Colonic mucosa (tissue), 4 donors: ENCODE results near the gene SNX19. TPM values are rescaled to one million over a fixed set of nuclear protein-coding genes. Genes with fewer than 3 reads are reported as not detected.

Experiments used
- DNase-seq: peaks from one replicate; pipeline ENCODE4 v3.0.0-alpha.2; 2020
- H3K27ac ChIP-seq: fragments of 200-600 bp; one replicate; pipeline ENCODE4 v1.8.0; 2021
- H3K27me3 ChIP-seq: fragments of 200-600 bp; one replicate; pipeline ENCODE4 v1.8.0; 2021
- H3K36me3 ChIP-seq: fragments of 200-600 bp; one replicate; pipeline ENCODE4 v1.8.0; 2021
- H3K4me1 ChIP-seq: fragments of 200-600 bp; one replicate; pipeline ENCODE4 v1.8.0; 2021; ENCODE audit warnings: mild to moderate bottlenecking
- H3K4me3 ChIP-seq: fragments of 200-600 bp; one replicate; pipeline ENCODE4 v1.8.0; 2021
- H3K9ac ChIP-seq, 2 donors: one replicate each; pipeline ENCODE4 v1.7.0; 2013; ENCODE audit warnings: control low read depth in 2 of 2, low read depth in 2 of 2, low read length in 2 of 2
- H3K9me3 ChIP-seq: fragments of 200-600 bp; one replicate; pipeline ENCODE4 v1.8.0; 2021
- intact Hi-C: fragments of 100-400 bp; cut with DNase I; formaldehyde crosslinking; loops from one replicate; pipeline ENCODE4 v1.14.1; 2022
- total RNA-seq, 2 donors: library from RNA; stranded (reverse); fragmentation: NEBNext Ultra II Directional in 1 of 2; extraction: Animal tissue kit (Norgen Biotek cat#: 25700) in 1 of 2; gene quantifications; one replicate each; pipeline ENCODE4 v1.2.1, GENCODE V29; 2021
- TF ChIP-seq, protein P1 (sequence below): fragments of 200-600 bp; IDR thresholded peaks from one replicate; pipeline ENCODE4 v1.8.0; 2022; ENCODE audit warnings: antibody characterized with exemption, mild to moderate bottlenecking
- donor health status: healthy.
- donor health status: DM: no; HTN: no; CAD: no.
- donor health status: DM: no; HTN: no; CAD: no.

Gene SNX19
- total RNA-seq, 2 donors from 2014 or later, result 43.4 to 57.4 TPM

DNA sequence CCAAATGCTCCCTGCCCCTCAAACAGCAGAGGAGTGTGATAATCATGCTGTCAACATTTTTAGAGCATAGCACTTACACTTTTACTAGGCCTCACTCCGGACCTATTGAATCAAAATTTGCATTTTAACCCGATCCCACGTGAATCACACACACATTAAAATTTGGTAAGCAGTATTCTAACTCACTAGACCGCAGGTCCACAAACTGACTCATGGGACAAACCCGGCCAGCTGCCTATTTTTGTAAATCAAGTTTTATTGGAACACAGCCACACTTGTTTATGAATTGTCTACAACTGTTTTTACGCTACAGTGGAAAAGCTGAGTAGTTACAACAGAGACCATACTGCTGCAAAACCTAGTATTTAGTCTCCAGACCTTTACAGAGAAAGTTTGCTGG lies 43.3 kb downstream of the SNX19 start:
- no peak overlapping the region for H3K4me3 ChIP-seq
- no peak for DNase-seq
- TF ChIP-seq, protein P1, sequence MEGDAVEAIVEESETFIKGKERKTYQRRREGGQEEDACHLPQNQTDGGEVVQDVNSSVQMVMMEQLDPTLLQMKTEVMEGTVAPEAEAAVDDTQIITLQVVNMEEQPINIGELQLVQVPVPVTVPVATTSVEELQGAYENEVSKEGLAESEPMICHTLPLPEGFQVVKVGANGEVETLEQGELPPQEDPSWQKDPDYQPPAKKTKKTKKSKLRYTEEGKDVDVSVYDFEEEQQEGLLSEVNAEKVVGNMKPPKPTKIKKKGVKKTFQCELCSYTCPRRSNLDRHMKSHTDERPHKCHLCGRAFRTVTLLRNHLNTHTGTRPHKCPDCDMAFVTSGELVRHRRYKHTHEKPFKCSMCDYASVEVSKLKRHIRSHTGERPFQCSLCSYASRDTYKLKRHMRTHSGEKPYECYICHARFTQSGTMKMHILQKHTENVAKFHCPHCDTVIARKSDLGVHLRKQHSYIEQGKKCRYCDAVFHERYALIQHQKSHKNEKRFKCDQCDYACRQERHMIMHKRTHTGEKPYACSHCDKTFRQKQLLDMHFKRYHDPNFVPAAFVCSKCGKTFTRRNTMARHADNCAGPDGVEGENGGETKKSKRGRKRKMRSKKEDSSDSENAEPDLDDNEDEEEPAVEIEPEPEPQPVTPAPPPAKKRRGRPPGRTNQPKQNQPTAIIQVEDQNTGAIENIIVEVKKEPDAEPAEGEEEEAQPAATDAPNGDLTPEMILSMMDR, result no peak
- H3K9ac ChIP-seq, result no peak overlapping the region
- no peaks in the 10 kb centered on the region for H3K9me3 ChIP-seq
- no peaks in the 10 kb centered on the region for H3K4me1 ChIP-seq
- no peaks in the 10 kb centered on the region for H3K27me3 ChIP-seq
- H3K27ac ChIP-seq, result no peak overlapping the region
- peaks cover 1% of the 10 kb centered on the region for H3K36me3 ChIP-seq
- intact Hi-C loops, result no loop called here

DNA sequence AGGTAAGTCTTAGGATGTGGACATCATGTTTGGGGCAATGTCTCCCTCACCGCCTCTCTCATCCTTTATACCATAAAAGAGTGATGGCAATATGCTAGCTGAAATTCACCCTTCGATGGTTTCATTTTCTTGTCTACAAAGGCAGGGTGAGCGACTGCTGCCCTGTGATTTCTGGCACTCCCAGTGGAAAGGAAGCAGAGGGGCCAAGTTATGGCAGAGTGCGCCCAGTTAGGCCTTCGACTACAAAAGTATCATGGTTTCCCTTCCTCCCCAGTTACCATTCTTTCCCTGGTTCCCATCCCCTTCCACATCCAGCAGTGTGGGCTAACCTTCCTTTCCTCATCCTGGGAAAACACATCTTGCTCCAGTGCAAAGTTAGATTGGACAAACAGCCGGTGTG lies 43.8 kb downstream of the SNX19 start:
- no peaks in the 10 kb centered on the region for H3K27me3 ChIP-seq
- H3K36me3 ChIP-seq, result no peaks in the 10 kb centered on the region
- intact Hi-C loops, result no loop called here
- no peak for DNase-seq
- H3K27ac ChIP-seq, result peak overlapping the region; percentile 22
- H3K9me3 ChIP-seq, result no peaks in the 10 kb centered on the region
- TF ChIP-seq, protein P1, result no peak
- H3K4me1 ChIP-seq, result no peaks in the 10 kb centered on the region
- no peak overlapping the region for H3K9ac ChIP-seq
- no peak overlapping the region for H3K4me3 ChIP-seq

DNA sequence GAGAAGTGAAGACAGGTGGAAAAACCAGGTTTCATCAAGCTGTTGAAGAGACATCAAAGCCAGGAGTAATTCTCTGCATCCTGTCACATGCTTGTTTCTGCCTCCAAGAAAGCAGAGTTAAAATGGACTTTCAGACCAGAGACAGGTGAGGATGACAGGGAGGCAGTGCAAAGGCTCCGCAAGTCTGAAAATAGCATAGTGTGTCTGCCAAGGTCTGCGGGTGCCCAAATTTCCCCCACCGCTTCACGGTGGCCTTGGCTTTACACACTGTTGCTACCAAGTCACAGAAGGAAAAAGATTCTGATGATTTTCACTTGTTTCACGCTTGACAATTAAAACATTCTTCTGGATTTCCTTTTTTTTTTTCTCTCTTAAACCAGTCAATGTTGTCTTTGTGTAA lies 44.2 kb downstream of the SNX19 start:
- TF ChIP-seq, protein P1, result no peak
- Histone ChIP-seq H3K9ac (no peak overlapping the region), H3K4me1 (no peaks in the 10 kb centered on the region), H3K9me3 (no peaks in the 10 kb centered on the region), H3K36me3 (no peaks in the 10 kb centered on the region), H3K27ac (peak overlapping the region; percentile 22), H3K4me3 (no peak overlapping the region), H3K27me3 (no peaks in the 10 kb centered on the region)
- DNase-seq, result no peak
- intact Hi-C loops, result no loop called here

DNA sequence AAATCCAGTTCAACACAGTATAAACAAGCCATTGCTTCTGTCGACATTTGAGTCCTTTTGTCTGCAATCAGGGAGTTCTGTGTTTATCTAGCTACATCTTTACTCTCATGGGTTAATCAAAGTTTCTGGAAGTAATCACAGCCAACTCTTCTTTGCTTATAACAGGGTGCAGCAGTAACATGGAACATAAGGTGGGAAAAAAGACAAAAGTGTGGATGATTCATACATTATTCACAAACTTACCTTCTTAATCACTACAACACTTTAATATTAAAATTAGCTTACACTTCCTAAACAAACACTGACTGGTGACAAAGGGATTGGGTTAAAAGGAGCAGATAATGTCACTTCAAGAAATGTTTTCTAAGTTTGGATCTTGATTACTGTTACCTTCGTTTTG lies 44.7 kb downstream of the SNX19 start:
- no peaks in the 10 kb centered on the region for H3K36me3 ChIP-seq
- no peak overlapping the region for H3K9ac ChIP-seq
- no peak for DNase-seq
- no peaks in the 10 kb centered on the region for H3K27me3 ChIP-seq
- H3K9me3 ChIP-seq, result no peaks in the 10 kb centered on the region
- TF ChIP-seq, protein P1, result no peak
- H3K27ac ChIP-seq, result no peak overlapping the region
- intact Hi-C loops, result no loop called here
- no peak overlapping the region for H3K4me3 ChIP-seq
- H3K4me1 ChIP-seq, result no peaks in the 10 kb centered on the region

DNA sequence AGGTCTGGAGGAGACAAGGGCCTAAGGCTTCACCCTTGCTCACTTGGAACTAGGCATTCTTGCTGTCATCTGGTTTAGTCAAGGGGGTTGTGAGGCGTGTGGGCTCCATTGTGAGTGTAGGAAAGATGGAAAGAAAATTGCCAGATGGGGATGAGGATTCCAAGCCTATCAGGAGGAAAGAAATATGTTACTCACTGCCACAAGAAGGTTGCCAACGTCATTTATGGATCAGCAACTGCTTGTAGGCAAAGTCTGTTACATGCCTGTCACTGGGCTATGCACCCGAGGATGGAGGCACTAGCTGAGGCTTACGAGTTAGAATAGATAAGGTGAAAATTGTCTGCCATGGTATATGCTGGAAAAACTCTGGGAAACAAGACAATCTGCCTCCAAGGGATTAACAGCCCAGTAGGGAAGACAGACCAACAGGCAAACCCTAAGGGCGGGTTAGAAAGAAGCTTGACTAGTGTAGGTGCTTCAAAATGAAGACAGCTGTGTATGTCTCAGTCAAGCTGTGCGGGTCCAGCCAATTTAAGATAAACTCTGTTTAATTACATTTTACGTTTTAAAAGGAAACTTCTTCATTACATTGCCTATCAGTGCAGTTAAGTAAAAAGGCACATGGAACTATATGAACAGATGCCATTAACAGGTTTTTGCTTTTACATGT lies 47.4 kb downstream of the SNX19 start:
- no peaks in the 10 kb centered on the region for H3K9me3 ChIP-seq
- H3K9ac ChIP-seq, result no peak overlapping the region
- H3K4me1 ChIP-seq, result no peaks in the 10 kb centered on the region
- intact Hi-C loops, result no loop called here
- H3K27me3 ChIP-seq, result no peaks in the 10 kb centered on the region
- H3K36me3 ChIP-seq, result no peaks in the 10 kb centered on the region
- DNase-seq, result no peak
- H3K27ac ChIP-seq, result no peak overlapping the region
- H3K4me3 ChIP-seq, result no peak overlapping the region
- TF ChIP-seq, protein P1, result no peak
